ENCODE data around the gene KIF1A.
"Not testable (repeated sequence)": the region's sequence is repeated elsewhere in the genome, so short reads cannot be mapped to it uniquely, and the experiment has no call there.

Gene KIF1A

DNA sequence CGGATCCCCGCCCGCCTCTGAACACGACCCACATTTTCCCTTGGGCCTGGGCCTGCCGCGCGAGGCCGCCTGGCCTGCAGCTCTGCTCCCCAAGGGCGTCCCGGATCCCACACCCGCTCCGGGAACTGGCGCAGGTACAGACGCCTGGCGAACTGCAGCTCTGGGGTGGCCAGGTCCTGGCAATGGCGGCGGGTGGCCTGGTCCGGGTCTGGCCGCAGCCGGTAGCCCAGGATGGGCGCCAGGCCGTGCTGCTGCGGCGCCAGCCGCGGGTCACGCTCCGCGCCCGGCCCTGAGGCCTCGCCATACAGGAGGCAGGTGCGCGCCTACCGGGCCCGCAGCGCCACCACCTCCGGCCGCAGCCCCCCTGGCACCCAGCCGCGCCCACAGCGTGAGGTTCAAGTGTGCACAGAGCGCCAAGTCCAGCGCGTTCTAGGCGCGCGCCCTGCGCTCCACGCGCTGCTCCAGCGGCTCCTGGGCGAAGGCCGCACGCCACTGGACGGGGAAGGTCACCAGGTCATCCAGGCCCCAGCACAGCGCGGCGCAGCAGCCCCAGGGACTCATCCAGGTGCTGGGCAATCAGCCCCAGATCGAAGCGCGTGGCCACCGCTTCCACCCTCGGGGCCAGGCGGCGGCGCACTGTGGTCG is 118.8 kb downstream of the KIF1A start:
- no peak for DNase-seq (ENCODE audit: low spot score)

DNA sequence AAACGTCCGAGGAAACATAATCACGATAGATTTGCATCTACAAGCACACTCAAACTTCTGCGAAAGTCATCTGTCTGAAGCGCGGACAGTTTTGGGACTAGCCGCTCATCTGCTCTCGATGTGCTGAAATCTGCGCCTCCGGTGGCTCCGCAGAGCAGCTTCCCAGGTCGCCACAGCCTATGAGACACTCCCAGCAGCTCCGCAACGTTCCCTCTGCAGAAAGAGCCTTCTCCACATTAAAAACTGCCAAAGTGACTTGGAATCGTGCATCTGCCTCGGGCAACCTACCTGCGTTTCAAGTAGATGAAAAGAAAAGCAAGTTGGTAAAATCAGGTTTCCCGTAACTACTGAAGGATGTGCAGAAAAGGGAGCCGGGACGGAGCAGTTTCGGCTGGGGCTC is 119.4 kb downstream of the KIF1A start:
- DNase-seq (ENCODE audit: low spot score): not testable (repeated sequence)

GRCh38 chr2:240699835-240700234 is 120.2 kb downstream of the KIF1A start:
- DNase-seq (ENCODE audit: low spot score): not testable (repeated sequence)

DNA sequence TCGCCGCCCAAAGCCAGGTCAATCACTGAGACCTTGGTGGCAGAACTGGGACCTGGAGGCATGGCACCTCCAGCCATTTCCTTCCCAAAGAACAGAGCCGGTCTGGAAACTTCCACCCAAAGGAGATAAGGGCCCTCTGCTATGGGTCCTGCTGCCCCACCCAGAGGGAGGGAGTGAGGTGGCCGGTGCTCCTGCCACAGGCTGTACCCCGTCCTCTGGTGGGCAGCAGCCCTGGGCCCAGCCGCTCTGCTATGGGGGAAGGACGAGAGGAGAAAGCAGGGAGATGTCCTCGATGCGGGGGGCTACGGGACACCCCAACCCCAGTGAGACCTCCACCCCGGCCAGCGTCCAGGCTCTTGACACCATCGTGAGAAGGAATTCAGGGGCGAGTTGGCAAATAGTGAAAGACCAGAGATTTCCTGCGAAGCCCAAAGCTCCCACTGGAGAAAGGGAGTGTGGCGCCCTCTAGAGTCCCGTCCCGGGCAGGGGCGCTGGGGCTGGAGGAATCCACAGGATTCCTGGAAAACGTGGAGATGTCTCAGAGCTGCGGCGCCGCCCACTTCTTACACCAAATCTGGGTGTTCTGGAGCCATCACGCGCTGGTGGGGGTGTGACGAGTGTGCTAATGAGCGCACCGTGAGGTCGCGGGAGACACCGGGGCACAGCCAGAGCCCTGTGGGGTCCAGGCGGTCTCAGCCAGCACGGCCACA is 121.0 kb downstream of the KIF1A start:
- not testable (repeated sequence) for DNase-seq (ENCODE audit: low spot score)

- DNase-seq (ENCODE audit: low spot score): not testable (repeated sequence)
These were observed 123.5 kb downstream of the KIF1A start for GRCh38 chr2:240696469-240696868.

GRCh38 chr2:240695593-240695992 is 124.4 kb downstream of the KIF1A start:
- DNase-seq (ENCODE audit: low spot score): not testable (repeated sequence)

DNA sequence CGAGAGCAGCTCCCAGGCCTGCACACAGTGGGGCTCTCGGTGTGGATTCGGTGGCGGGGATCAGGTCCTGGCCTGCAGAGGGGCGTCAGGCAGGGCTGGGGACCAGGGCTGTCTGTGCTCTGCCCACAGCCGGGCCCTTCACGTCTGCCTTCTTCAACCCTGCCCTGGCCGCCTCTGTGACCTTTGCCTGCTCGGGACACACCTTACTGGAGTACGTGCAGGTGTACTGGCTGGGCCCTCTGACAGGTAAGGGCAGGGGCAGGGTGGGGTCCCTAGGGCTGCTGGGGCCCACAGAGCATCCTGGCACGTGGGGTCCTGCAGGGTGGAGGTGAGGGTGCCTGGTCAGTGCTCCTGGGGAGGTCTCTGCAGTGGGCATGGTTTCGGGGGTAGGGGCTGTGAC is 125.7 kb downstream of the KIF1A start:
- not testable (repeated sequence) for DNase-seq (ENCODE audit: low spot score)

- not testable (repeated sequence) for DNase-seq (ENCODE audit: low spot score)
These were observed 127.1 kb downstream of the KIF1A start for GRCh38 chr2:240692583-240693561.

DNA sequence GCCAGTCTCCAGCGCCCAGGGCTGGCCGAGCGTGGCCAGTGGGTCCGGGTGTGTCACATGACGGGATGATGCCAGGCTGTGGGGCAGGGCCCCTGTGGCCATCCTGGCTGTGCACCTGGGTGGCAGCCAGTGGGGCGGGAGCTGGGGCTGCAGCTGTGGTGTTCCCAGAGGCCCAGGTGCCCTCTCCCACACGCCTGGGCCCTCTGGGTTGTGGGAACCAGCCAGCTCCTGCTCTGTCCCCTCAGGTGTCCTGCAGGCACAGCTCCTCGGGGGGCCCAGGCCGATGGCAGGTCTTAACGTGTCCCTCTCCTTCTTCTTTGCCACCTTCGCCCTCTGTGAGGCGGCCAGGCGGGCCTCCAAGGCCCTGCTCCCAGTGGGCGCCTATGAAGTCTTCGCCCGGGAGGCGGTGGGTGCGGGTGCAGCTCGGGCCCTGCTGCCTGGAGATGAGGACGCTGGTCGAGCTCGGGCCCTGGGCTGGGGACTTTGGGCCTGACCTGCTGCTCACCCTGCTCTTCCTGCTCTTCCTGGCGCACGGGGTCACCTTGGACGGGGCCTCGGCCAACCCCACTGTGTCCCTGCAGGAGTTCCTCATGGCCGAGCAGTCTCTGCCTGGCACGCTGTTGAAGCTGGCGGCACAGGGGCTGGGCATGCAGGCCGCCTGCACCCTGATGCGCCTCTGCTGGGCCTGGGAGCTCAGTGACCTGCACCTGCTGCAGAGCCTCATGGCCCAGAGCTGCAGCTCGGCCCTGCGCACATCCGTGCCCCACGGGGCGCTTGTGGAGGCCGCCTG is 128.2 kb downstream of the KIF1A start, which contains the start of gene AQP12A:
Gene AQP12A, plus strand, starts transcription at position 236 of the 790 bp plus-strand sequence. Its CDS starts 48 bp downstream, at position 284.
- not testable (repeated sequence) for DNase-seq (ENCODE audit: low spot score)

DNA sequence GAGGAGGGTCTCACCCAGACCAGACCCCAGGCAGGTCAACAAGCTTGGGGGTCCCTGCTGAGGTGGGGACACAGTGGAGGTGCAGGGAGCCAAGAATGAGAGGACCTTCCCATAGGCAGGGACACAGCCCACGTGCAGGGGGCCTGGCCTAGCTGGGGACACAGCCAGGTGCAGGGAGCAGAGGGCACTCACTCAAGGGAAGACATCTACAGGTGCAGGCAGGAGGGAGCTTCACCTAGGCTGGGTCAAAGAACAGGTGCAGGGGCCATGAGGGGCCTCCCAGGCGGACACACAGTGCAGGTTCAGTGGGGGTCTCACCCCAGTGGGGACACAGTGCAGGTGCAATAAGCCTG is 129.0 kb downstream of the KIF1A start:
- DNase-seq (ENCODE audit: low spot score): not testable (repeated sequence)

GRCh38 chr2:240690421-240691074 is 129.5 kb downstream of the KIF1A start:
- not testable (repeated sequence) for DNase-seq (ENCODE audit: low spot score)

GRCh38 chr2:240689975-240690374 is 130.0 kb downstream of the KIF1A start:
- no peak for DNase-seq (ENCODE audit: low spot score)

- no peak for DNase-seq (ENCODE audit: low spot score)
These were observed 131.5 kb downstream of the KIF1A start for GRCh38 chr2:240688553-240688919.

DNA sequence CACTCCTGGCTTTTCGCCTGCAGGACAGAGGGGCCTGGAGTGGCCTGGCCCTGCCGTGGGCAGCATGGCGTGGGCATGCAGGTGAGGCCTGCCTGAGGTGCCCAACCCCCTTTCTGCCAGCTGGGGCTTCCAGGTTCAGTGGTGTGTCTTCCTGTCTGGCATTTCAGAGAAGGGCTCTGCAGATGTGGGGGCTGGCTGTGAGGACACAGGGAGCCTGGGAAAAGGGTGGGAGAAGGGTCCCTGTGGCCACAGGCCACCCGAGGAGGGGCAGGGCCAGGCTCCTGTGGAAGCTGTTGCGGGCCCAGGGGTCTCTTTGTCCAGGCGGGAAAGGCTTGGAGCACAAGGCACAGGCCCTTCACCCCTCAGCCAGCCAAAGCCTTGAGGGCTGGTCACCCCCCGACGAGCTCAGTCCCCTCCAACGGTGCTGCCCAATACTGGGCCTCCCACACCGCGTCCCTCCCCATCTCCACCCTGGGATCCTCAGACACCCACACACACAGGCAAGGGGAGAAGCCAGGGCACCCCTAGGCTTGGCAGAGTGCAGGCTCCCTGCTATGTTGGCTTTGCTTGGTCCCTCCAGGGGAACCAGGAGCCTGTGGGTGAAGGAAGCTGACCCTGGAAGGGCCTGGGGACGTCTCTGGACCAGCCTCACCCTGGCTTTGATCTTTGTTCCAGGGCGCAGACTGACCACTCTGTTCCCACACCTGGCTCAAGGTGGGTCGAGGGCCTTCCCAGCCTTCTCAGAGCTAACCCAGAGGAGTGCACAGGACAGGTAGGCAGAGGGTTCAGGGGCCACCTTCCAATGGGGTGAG is 132.1 kb downstream of the KIF1A start:
- DNase-seq (ENCODE audit: low spot score): no peak

GRCh38 chr2:240687045-240687740 is 132.8 kb downstream of the KIF1A start:
- no peak for DNase-seq (ENCODE audit: low spot score)

GRCh38 chr2:240686460-240686859 is 133.6 kb downstream of the KIF1A start:
- DNase-seq (ENCODE audit: low spot score): no peak

- DNase-seq (ENCODE audit: low spot score): no peak
These were observed 134.1 kb downstream of the KIF1A start for GRCh38 chr2:240685771-240686371.

DNA sequence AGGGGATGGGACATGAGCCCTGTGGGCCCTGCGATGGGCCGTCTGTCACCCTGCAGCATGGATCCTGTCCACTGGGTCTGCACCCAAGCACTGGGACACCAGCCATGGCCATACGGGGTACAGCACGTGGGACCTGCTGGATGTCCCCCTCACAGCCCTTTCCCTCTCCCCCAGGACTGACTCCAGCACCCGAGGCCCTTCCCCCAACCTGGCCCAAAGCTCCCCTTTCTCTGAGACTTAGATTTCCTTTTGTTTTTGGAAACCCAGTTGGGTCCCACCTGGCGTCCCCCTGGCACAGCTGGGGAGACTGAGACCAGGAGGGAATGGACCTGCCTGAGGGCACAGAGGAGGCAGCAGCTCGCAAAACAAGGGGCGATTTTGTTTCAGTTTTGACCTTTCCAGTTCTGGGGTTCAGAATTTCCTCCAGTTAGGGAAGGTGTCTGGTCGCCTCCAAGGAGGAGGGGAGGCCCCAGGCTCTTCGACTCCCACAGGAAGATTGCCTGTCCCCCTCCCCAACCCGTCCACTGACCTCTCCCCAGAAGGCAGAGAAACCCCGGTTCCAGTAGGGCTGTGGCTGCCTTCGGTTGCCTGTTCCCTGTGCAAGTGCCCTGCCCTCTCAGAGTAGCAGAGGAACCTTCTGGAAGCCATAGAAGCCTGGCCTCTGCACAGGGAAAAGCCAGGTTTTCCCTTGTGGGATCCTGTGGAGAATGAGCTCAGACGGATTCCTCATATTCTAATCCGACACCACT is 135.9 kb downstream of the KIF1A start:
- not testable (repeated sequence) for DNase-seq (ENCODE audit: low spot score)

Data from activated CD4-positive, alpha-beta T cell treated with anti-CD3 and anti-CD28 coated beads, Interleukin-2, Interleukin-4, amounts not matched to agents 100 ng/mL and 50 ng/mL, durations not matched to agents 16 hours and 8 hours (primary cell).